Measurements from ENCODE around the gene TRPC5OS. TPM values are rescaled to one million over a fixed set of nuclear protein-coding genes. Genes with fewer than 3 reads are reported as not detected.

TRPC5OS gene
- total and polyA plus RNA-seq, 2 of the 13 experiments (the other 11 are each of a cell fraction or from before 2014, with no cell fraction given) = not detected

DNA sequence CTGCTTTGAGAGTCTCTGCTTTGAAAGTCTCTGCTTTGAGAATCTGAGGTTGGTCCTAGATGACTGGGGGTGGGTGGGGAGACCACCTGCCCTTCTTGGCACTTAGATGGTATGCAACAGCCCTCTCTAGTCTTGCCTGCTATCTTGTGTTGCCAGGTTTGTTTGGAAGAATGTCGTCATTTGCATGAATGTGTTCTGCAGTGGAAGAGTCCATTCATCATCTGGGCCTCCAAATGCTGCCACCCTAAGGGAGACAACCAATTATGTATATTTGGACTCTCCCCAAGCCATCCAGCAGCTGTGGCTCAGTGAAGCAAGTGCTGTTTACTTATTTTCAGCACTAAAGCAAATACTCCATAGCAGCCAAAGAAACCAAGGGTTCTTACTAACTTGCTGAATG is 44.6 kb upstream of the TRPC5OS start:
- ATAC-seq (no peak), FAIRE-seq (no peak), DNase-seq (ENCODE audit: low spot score) (no peak)
- no peak overlapping the region for H3K27ac ChIP-seq (ENCODE audit: extremely low read length, insufficient read depth, low read length)
- H3K27me3 ChIP-seq (ENCODE audit: control insufficient read depth in 1 of 2, insufficient read depth in 2 of 2, low read length in 2 of 2) = no peaks in the 10 kb centered on the region
- H3K79me2 ChIP-seq (ENCODE audit: insufficient read depth, low read length) = no peaks in the 10 kb centered on the region
- no peaks in the 10 kb centered on the region for H3K4me1 ChIP-seq (ENCODE audit: insufficient read depth, low read length)
- intact Hi-C loops (cut with micrococcal nuclease; ENCODE audit: unreplicated experiment) = no loop called here
- H3K9ac ChIP-seq (ENCODE audit: insufficient read depth, low read depth, low read length) = no peak overlapping the region
- no peak overlapping the region for H3K4me2 ChIP-seq (ENCODE audit: low read depth, low read length)
- BruUV-seq (replicated peaks) = no TSS peak
- CTCF ChIA-PET (ENCODE audit: low intra/inter-chr PET ratio, low total read pairs) = no interaction called here
- no peaks in the 10 kb centered on the region for H3K9me3 ChIP-seq (ENCODE audit: low read length)
- in situ Hi-C loops (cut with HindIII; ENCODE audit: extremely low pct_ligation_motif_present, low pct_unique_long_range_greater_than_20kb) = no loop called here
- no peak overlapping the region for H3K4me3 ChIP-seq (replicated peaks in 1 of 3; ENCODE audit: insufficient read depth in 1 of 3, low read depth in 2 of 3, low read length in 3 of 3)
- H4K20me1 ChIP-seq (ENCODE audit: insufficient read depth, low read length) = no peaks in the 10 kb centered on the region
- POLR2A ChIA-PET = no interaction called here
- TF ChIP-seq ETV6 (CRISPR knock-in tag; conservative IDR thresholded peaks at IDR 0.05) = no peak
- no peak for TF ChIP-seq FOSL1 (CRISPR knock-in tag; IDR thresholded peaks at IDR 0.05; ENCODE audit: borderline replicate concordance)
- TF ChIP-seq PHB2 (IDR thresholded peaks at IDR 0.05; ENCODE audit: partially characterized antibody) = no peak
- TF ChIP-seq ZNF572 (CRISPR knock-in tag; IDR thresholded peaks at IDR 0.05) = no peak
- no peak for TF ChIP-seq REL (CRISPR knock-in tag; conservative IDR thresholded peaks at IDR 0.05)
- TF ChIP-seq, protein P1, sequence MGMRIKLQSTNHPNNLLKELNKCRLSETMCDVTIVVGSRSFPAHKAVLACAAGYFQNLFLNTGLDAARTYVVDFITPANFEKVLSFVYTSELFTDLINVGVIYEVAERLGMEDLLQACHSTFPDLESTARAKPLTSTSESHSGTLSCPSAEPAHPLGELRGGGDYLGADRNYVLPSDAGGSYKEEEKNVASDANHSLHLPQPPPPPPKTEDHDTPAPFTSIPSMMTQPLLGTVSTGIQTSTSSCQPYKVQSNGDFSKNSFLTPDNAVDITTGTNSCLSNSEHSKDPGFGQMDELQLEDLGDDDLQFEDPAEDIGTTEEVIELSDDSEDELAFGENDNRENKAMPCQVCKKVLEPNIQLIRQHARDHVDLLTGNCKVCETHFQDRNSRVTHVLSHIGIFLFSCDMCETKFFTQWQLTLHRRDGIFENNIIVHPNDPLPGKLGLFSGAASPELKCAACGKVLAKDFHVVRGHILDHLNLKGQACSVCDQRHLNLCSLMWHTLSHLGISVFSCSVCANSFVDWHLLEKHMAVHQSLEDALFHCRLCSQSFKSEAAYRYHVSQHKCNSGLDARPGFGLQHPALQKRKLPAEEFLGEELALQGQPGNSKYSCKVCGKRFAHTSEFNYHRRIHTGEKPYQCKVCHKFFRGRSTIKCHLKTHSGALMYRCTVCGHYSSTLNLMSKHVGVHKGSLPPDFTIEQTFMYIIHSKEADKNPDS (CRISPR knock-in tag; IDR thresholded peaks at IDR 0.05) = no peak
- TF ChIP-seq ZSCAN12 (CRISPR knock-in tag; IDR thresholded peaks at IDR 0.05) = no peak
- TF ChIP-seq ZSCAN22 (CRISPR knock-in tag; IDR thresholded peaks at IDR 0.05) = no peak
- TF ChIP-seq ZNF878 (CRISPR knock-in tag; IDR thresholded peaks at IDR 0.05) = no peak
- no peak for TF ChIP-seq FOXA3 (CRISPR knock-in tag; IDR thresholded peaks at IDR 0.05)
- TF ChIP-seq TFAP4 (IDR thresholded peaks at IDR 0.05; ENCODE audit: borderline replicate concordance, low read depth) = no peak
- TF ChIP-seq ZNF761 (CRISPR knock-in tag; conservative IDR thresholded peaks at IDR 0.05) = no peak
- no peak for TF ChIP-seq ZNF256 (CRISPR knock-in tag; conservative IDR thresholded peaks at IDR 0.05)
- no peak for TF ChIP-seq ATM (IDR thresholded peaks at IDR 0.05; ENCODE audit: borderline replicate concordance)
- TF ChIP-seq AKAP8 (CRISPR knock-in tag; IDR thresholded peaks at IDR 0.05) = no peak
- TF ChIP-seq TOE1 (CRISPR knock-in tag; IDR thresholded peaks at IDR 0.05) = no peak
- no peak for TF ChIP-seq SKIL (CRISPR knock-in tag; IDR thresholded peaks at IDR 0.05; ENCODE audit: borderline replicate concordance)
- no peak for TF ChIP-seq KDM5A (IDR thresholded peaks at IDR 0.05; ENCODE audit: borderline replicate concordance, low read length)
- H2AFZ ChIP-seq (ENCODE audit: low read length) = no peak overlapping the region
- no CpG with 5 or more reads among the region's 1 CpG for WGBS (ENCODE audit: low lambda C conversion rate)
- no peaks in the 10 kb centered on the region for H3K36me3 ChIP-seq (replicated peaks in 1 of 2; ENCODE audit: control insufficient read depth in 1 of 2, insufficient read depth in 2 of 2, low read length in 2 of 2)
